ENCODE data around the gene POLR1A.

DNA sequence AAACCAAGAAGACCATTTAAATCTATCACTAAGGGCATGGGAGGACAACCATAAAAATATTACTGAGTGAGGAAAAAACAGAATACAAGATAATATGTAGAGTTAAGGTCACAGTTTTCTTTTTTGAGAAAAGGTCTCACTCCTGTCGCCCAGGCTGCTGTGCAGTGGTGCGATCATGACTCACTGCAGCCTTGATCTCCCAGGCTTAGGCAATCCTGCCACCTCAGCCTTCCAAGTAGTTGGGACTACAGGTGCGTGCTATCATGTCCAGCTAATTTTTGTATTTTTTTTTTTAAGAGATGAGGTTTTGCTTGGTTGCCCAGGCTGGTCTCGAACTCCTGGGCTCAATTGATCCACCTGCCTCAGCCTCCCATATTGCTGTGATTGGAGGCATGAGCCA is 24.0 kb downstream of the POLR1A start:
- TF ChIP-seq, protein P1, sequence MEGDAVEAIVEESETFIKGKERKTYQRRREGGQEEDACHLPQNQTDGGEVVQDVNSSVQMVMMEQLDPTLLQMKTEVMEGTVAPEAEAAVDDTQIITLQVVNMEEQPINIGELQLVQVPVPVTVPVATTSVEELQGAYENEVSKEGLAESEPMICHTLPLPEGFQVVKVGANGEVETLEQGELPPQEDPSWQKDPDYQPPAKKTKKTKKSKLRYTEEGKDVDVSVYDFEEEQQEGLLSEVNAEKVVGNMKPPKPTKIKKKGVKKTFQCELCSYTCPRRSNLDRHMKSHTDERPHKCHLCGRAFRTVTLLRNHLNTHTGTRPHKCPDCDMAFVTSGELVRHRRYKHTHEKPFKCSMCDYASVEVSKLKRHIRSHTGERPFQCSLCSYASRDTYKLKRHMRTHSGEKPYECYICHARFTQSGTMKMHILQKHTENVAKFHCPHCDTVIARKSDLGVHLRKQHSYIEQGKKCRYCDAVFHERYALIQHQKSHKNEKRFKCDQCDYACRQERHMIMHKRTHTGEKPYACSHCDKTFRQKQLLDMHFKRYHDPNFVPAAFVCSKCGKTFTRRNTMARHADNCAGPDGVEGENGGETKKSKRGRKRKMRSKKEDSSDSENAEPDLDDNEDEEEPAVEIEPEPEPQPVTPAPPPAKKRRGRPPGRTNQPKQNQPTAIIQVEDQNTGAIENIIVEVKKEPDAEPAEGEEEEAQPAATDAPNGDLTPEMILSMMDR (IDR thresholded peaks at IDR 0.05; ENCODE audit: poor library complexity): no peak
- TF ChIP-seq EZH2 (IDR thresholded peaks at IDR 0.05; ENCODE audit: borderline replicate concordance): no peak
